ENCODE measurements around the gene FALEC.
A peak's percentile ranks its signal among the peaks of the same experiment; 100 is the strongest.

Gene FALEC

GRCh38 chr1:150487763-150488115 lies 27.8 kb upstream of the FALEC start:
- H3K27ac ChIP-seq = peak overlapping the region; percentile 72

GRCh38 chr1:150493175-150493574 lies 22.4 kb upstream of the FALEC start:
- H3K27ac ChIP-seq = no peak overlapping the region
- TF ChIP-seq ZFX (IDR thresholded peaks at IDR 0.05) = no peak
- TF ChIP-seq, protein P1, sequence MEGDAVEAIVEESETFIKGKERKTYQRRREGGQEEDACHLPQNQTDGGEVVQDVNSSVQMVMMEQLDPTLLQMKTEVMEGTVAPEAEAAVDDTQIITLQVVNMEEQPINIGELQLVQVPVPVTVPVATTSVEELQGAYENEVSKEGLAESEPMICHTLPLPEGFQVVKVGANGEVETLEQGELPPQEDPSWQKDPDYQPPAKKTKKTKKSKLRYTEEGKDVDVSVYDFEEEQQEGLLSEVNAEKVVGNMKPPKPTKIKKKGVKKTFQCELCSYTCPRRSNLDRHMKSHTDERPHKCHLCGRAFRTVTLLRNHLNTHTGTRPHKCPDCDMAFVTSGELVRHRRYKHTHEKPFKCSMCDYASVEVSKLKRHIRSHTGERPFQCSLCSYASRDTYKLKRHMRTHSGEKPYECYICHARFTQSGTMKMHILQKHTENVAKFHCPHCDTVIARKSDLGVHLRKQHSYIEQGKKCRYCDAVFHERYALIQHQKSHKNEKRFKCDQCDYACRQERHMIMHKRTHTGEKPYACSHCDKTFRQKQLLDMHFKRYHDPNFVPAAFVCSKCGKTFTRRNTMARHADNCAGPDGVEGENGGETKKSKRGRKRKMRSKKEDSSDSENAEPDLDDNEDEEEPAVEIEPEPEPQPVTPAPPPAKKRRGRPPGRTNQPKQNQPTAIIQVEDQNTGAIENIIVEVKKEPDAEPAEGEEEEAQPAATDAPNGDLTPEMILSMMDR (conservative IDR thresholded peaks at IDR 0.05) = no peak

More at GRCh38 chr1:150487763-150488115, 27.8 kb upstream of the FALEC start:
- no peak for TF ChIP-seq ZFX (IDR thresholded peaks at IDR 0.05)
- TF ChIP-seq, protein P1 (conservative IDR thresholded peaks at IDR 0.05) = no peak

DNA sequence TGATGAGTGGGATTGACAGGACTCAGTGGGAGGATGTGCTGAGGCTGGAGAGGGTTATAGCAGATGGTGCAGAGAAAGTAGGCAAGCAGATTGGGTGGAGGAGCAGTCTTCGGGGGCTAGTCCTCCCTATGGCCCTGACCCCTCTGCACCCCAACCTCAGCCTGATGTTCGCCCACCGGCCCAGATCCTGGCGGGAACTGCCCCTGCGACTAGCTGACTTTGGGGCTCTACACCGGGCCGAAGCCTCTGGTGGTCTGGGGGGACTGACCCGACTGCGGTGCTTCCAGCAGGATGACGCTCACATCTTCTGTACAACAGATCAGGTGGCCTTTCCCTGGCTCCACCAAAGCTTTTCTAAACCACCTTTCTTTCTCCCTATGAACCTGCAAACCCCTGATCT lies 17.2 kb upstream of the FALEC start:
- TF ChIP-seq ZFX (IDR thresholded peaks at IDR 0.05) = no peak
- TF ChIP-seq, protein P1 (conservative IDR thresholded peaks at IDR 0.05) = no peak
- H3K27ac ChIP-seq = no peak overlapping the region

- H3K27ac ChIP-seq = no peak overlapping the region
- no peak for TF ChIP-seq ZFX (IDR thresholded peaks at IDR 0.05)
- TF ChIP-seq, protein P1 (conservative IDR thresholded peaks at IDR 0.05) = no peak
Observed at GRCh38 chr1:150505431-150505830, 10.1 kb upstream of the FALEC start.

DNA sequence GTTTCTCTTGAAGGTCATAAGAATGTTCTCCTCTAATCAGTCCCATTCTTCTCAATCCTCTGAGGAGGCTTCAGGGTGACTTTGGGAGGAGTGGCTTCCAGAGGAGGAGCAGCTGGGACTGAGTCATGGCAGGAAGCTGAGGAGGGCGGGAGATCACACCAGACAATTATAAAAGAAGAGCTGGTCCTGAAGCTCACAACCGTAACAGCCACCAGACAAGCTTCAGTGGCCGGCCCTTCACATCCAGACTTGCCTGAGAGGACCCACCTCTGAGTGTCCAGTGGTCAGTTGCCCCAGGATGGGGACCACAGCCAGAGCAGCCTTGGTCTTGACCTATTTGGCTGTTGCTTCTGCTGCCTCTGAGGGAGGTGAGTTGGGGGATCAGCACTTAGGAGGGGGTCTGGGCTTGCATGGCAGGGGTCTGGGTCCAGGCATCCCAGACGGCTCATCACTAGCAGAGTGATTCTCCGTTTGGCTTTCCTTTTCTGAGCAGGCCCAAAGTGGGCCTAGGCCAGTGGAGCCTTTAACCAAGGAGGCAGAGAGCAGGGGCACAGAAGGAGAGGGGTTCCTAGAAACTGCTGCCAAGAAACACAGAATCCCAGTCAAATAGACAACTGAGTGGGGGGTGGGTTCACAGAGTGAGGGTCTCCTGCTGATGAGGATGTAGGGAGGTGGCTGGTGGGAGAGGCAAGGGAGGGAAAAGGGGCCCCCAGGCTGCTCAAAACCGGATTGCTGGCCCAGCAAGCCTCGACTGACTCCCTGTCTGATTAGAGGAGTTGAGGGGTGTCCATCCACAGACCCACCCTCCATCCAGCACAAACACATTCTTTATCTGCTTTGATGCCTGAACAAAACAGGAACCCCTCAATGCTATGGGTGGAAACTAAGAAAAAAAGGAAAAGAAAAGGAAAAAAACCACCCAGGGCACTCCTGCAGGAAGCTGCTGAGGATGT lies 7.4 kb upstream of the FALEC start, which contains the start of gene ECM1:
TSS of gene ECM1 (plus strand) at position 198 of the 953 bp plus-strand sequence. CDS start at position 299, 101 bp downstream.
- no peak within 1 kb of the TSS for H3K27ac ChIP-seq
- TF ChIP-seq, protein P1 (conservative IDR thresholded peaks at IDR 0.05) = no peak
- TF ChIP-seq ZFX (IDR thresholded peaks at IDR 0.05) = no peak

- H3K27ac ChIP-seq = no peak overlapping the region
- TF ChIP-seq, protein P1 (conservative IDR thresholded peaks at IDR 0.05) = no peak
- TF ChIP-seq ZFX (IDR thresholded peaks at IDR 0.05) = no peak
Observed at GRCh38 chr1:150508982-150509381, 6.6 kb upstream of the FALEC start.

DNA sequence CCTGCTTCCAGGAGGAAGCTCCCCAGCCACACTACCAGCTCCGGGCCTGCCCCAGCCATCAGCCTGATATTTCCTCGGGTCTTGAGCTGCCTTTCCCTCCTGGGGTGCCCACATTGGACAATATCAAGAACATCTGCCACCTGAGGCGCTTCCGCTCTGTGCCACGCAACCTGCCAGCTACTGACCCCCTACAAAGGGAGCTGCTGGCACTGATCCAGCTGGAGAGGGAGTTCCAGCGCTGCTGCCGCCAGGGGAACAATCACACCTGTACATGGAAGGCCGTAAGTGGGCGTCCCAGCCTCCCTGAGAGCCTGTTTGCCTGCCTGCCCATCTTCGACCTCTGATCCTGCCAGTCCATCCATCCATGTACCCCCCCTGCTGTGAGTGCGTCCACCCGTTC lies 4.0 kb upstream of the FALEC start:
- TF ChIP-seq, protein P1 (conservative IDR thresholded peaks at IDR 0.05) = no peak
- no peak for TF ChIP-seq ZFX (IDR thresholded peaks at IDR 0.05)

More for the DNA sequence above, 4.0 kb upstream of the FALEC start:
- no peak overlapping the region for H3K27ac ChIP-seq
